Mesendoderm (in vitro differentiated cells): ENCODE data around the gene SYNGR2.
"Not testable (repeated sequence)": the region's sequence is repeated elsewhere in the genome, so short reads cannot be mapped to it uniquely, and the experiment has no call there.

Source experiments
- DNase-seq: peaks from one replicate; pipeline ENCODE4 v3.0.0; 2013
- H2AK5ac ChIP-seq: 2 replicates; pipeline ENCODE4 v1.6.1; 2013; ENCODE audit warnings: low read length, inconsistent platforms
- H2BK120ac ChIP-seq: 2 replicates; pipeline ENCODE4 v1.6.1; 2013; ENCODE audit warnings: low read depth, mild to moderate bottlenecking, low read length, moderate library complexity, mixed read lengths
- H2BK15ac ChIP-seq: replicated peaks from 2 replicates; pipeline ENCODE4 v1.6.1; 2013; ENCODE audit warnings: low read depth, mild to moderate bottlenecking, moderate library complexity
- H2BK5ac ChIP-seq: 2 replicates; pipeline ENCODE4 v1.6.1; 2013; ENCODE audit warnings: low read length, inconsistent platforms
- H3K18ac ChIP-seq: 2 replicates; pipeline ENCODE4 v1.6.1; 2013; ENCODE audit warnings: mild to moderate bottlenecking, low read length, mixed read lengths
- H3K23ac ChIP-seq: one replicate; pipeline ENCODE4 v1.6.1; 2013; ENCODE audit warnings: low read length
- H3K27ac ChIP-seq: 2 replicates; pipeline ENCODE4 v1.5.1; 2013; ENCODE audit warnings: low read depth, mild to moderate bottlenecking, inconsistent platforms, low read length, moderate library complexity
- H3K27me3 ChIP-seq: 2 replicates; pipeline ENCODE4 v1.6.1; 2013; ENCODE audit warnings: low read length, control low read depth, mild to moderate bottlenecking, inconsistent platforms; ENCODE audit not compliant: insufficient read depth, poor library complexity
- H3K36me3 ChIP-seq: 2 replicates; pipeline ENCODE4 v1.6.1; 2013; ENCODE audit warnings: low read length, inconsistent platforms; ENCODE audit not compliant: control insufficient read depth, insufficient read depth
- H3K4ac ChIP-seq: one replicate; pipeline ENCODE4 v1.6.1; 2013; ENCODE audit warnings: low read depth, mild to moderate bottlenecking, low read length, moderate library complexity
- H3K4me1 ChIP-seq: 2 replicates; pipeline ENCODE4 v1.6.1; 2013; ENCODE audit warnings: low read depth, low read length, inconsistent platforms; ENCODE audit not compliant: control insufficient read depth
- H3K4me2 ChIP-seq: 2 replicates; pipeline ENCODE4 v1.6.1; 2013; ENCODE audit warnings: low read length
- H3K4me3 ChIP-seq: 2 replicates; pipeline ENCODE4 v1.5.1; 2013; ENCODE audit warnings: mild to moderate bottlenecking, low read length
- H3K56ac ChIP-seq: one replicate; pipeline ENCODE4 v1.6.1; 2013; ENCODE audit warnings: low read length
- H3K79me1 ChIP-seq: 2 replicates; pipeline ENCODE4 v1.6.1; 2013; ENCODE audit warnings: low read length, inconsistent platforms
- H3K79me2 ChIP-seq: 2 replicates; pipeline ENCODE4 v1.6.1; 2013; ENCODE audit warnings: mild to moderate bottlenecking, low read length; ENCODE audit not compliant: control insufficient read depth, insufficient read depth
- H3K9ac ChIP-seq: 2 replicates; pipeline ENCODE4 v1.6.1; 2013; ENCODE audit warnings: low read length, inconsistent platforms
- H4K5ac ChIP-seq: one replicate; pipeline ENCODE4 v1.6.1; 2013; ENCODE audit warnings: low read length
- H4K8ac ChIP-seq: one replicate; pipeline ENCODE4 v1.6.1; 2013; ENCODE audit warnings: low read depth, mild to moderate bottlenecking, control low read depth, low read length, moderate library complexity
- WGBS: extraction: QIAGEN DNeasy Blood & Tissue Kit; methylation state at CpG from one replicate; pipeline ENCODE4 v1.1.7; 2013; ENCODE audit warnings: low lambda C conversion rate, missing lambda C conversion rate; ENCODE audit not compliant: insufficient coverage; ENCODE audit errors: extremely low coverage; 5-methylcytosine and 5-hydroxymethylcytosine counted together

SYNGR2 gene

GRCh38 chr17:78168903-78169793 lies 767 bp downstream of the SYNGR2 start:
- H2BK15ac ChIP-seq: no peak overlapping the region
- no CpG with 5 or more reads among the region's 38 CpGs for WGBS
- H2AK5ac ChIP-seq: no peak overlapping the region
- H3K36me3 ChIP-seq: peaks cover 1% of the 10 kb centered on the region
- no peaks in the 10 kb centered on the region for H3K27me3 ChIP-seq
- H2BK5ac ChIP-seq: no peak overlapping the region
- H3K56ac ChIP-seq: peak overlapping the region; percentile 80
- H3K79me2 ChIP-seq: no peaks in the 10 kb centered on the region
- no peak overlapping the region for H2BK120ac ChIP-seq
- H3K27ac ChIP-seq: no peak overlapping the region
- no peak overlapping the region for H3K4ac ChIP-seq
- no peak overlapping the region for H4K8ac ChIP-seq
- H3K4me3 ChIP-seq: peak overlapping the region; percentile 39
- peak overlapping the region; percentile 70 for H3K4me2 ChIP-seq
- peaks cover 2% of the 10 kb centered on the region for H3K4me1 ChIP-seq
- peak overlapping the region; percentile 33 for H3K18ac ChIP-seq
- H3K23ac ChIP-seq: no peak overlapping the region
- H3K79me1 ChIP-seq: no peaks in the 10 kb centered on the region
- no peak overlapping the region for H4K5ac ChIP-seq
- peak; percentile 67 for DNase-seq
- peak overlapping the region; percentile 70 for H3K9ac ChIP-seq

DNA sequence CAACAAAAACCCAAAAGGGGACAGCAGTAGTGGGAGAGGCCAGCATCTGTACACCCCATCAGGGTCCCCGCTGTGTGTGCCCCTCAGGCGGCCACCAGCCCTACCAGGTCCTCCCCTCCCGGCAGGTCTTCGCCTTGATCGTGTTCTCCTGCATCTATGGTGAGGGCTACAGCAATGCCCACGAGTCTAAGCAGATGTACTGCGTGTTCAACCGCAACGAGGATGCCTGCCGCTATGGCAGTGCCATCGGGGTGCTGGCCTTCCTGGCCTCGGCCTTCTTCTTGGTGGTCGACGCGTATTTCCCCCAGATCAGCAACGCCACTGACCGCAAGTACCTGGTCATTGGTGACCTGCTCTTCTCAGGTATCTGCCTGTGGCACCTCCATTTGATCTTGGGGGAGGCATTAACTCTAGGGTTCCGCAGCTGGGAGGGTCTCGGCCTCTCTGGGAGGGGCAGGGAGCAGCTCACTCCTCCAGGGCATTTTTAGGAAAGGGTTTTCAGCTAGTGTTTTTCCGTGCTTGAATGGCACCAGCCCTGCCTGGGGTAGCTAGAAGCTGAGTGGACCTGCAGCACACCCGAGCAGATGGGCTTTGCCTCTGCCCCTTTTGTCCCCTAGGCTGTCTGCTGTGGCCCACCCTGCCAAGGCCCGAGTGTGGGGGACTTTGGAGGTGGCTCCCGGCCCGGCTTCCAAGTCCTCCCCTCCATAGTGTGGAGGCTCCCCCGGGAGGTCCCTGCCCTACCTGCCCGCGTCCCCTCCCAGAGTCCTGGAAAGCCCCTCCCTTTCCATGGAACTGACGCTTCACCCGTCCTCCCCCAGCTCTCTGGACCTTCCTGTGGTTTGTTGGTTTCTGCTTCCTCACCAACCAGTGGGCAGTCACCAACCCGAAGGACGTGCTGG lies 2.6 kb downstream of the SYNGR2 start:
- Histone ChIP-seq H3K56ac (no peak overlapping the region), H4K8ac (no peak overlapping the region), H2BK15ac (no peak overlapping the region), H3K18ac (no peak overlapping the region), H3K79me1 (no peaks in the 10 kb centered on the region), H3K4me3 (no peak overlapping the region), H3K79me2 (no peaks in the 10 kb centered on the region), H3K4ac (no peak overlapping the region), H4K5ac (no peak overlapping the region), H2AK5ac (no peak overlapping the region), H3K4me1 (peaks cover 2% of the 10 kb centered on the region), H3K27me3 (no peaks in the 10 kb centered on the region), H2BK120ac (no peak overlapping the region), H3K36me3 (peaks cover 4% of the 10 kb centered on the region), H3K27ac (no peak overlapping the region), H3K9ac (no peak overlapping the region), H3K4me2 (no peak overlapping the region), H2BK5ac (no peak overlapping the region), H3K23ac (no peak overlapping the region)
- no peak for DNase-seq
- no CpG with 5 or more reads among the region's 31 CpGs for WGBS

- H3K79me2 ChIP-seq, H3K18ac ChIP-seq, H2BK15ac ChIP-seq, H2AK5ac ChIP-seq, H2BK120ac ChIP-seq, H3K9ac ChIP-seq, DNase-seq, H3K56ac ChIP-seq, H3K4ac ChIP-seq, H4K8ac ChIP-seq, H3K4me3 ChIP-seq, H3K27ac ChIP-seq, H3K23ac ChIP-seq, H3K4me1 ChIP-seq, H3K79me1 ChIP-seq, H3K4me2 ChIP-seq, H3K36me3 ChIP-seq, H4K5ac ChIP-seq, H3K27me3 ChIP-seq, H2BK5ac ChIP-seq: not testable (repeated sequence)
- no CpG with 5 or more reads among the region's 19 CpGs for WGBS
Observed at GRCh38 chr17:78171591-78172248, 3.3 kb downstream of the SYNGR2 start.

DNA sequence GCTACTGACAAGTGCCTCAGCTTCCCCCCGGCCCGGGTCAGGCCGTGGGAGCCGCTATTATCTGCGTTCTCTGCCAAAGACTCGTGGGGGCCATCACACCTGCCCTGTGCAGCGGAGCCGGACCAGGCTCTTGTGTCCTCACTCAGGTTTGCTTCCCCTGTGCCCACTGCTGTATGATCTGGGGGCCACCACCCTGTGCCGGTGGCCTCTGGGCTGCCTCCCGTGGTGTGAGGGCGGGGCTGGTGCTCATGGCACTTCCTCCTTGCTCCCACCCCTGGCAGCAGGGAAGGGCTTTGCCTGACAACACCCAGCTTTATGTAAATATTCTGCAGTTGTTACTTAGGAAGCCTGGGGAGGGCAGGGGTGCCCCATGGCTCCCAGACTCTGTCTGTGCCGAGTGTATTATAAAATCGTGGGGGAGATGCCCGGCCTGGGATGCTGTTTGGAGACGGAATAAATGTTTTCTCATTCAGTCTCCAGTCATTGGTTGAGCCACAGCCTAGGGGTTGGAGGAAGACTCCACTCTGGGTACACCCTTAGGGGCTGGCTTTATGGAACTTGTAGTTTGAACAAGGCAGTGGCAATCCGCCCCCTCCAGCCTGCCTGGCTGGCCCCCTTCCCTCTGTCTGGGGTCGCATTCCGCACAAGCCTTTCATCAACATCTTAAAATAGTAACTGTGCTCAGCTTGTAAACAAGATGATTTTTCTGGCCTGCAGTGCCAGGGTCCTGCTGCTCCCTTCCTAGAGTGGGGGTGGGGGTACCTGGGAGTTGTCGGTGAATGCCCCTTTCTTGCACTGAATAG lies 4.1 kb downstream of the SYNGR2 start:
- Histone ChIP-seq H3K4me1 (peaks cover 2% of the 10 kb centered on the region), H3K23ac (no peak overlapping the region), H3K4ac (no peak overlapping the region), H3K18ac (no peak overlapping the region), H3K79me1 (no peaks in the 10 kb centered on the region), H4K5ac (no peak overlapping the region), H4K8ac (no peak overlapping the region), H3K27me3 (no peaks in the 10 kb centered on the region), H3K36me3 (peaks cover 6% of the 10 kb centered on the region), H2BK120ac (no peak overlapping the region), H3K4me2 (no peak overlapping the region), H3K27ac (no peak overlapping the region), H2BK15ac (no peak overlapping the region), H2BK5ac (no peak overlapping the region), H3K79me2 (no peaks in the 10 kb centered on the region), H3K9ac (no peak overlapping the region), H3K4me3 (no peak overlapping the region), H2AK5ac (no peak overlapping the region), H3K56ac (no peak overlapping the region)
- no peak for DNase-seq
- no CpG with 5 or more reads among the region's 19 CpGs for WGBS

DNA sequence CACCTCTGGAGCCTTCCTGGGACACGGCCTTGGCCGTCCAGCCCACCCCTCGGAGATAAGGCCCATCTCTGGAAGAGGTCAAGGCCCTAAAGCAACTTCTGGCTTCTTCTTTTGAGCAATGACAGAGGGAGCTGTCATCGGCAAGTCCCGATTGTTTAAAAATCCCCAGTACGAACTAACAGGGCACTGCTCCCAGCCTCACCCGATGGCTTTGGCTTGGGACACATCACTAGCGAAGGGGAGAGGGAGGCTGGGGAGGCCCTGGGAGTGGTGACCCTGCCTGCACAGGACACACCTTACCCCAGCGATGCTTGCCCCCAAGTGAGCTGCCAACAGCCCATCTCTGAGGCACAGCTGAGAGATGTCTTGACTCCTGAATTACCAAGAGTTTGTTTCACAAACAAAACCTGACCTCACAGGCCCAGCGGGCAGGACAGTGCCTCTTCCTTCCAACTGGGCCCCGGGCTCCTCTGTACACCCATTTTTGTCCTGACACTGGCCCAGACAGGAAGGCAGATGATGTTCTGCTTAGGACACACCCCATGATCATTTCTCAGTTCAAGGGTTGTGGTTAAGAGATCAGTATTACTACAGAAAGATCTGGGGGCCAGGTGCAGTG lies 4.8 kb downstream of the SYNGR2 start:
- Histone ChIP-seq H3K27me3 (no peaks in the 10 kb centered on the region), H3K36me3 (peaks cover 6% of the 10 kb centered on the region), H4K5ac (no peak overlapping the region), H3K9ac (no peak overlapping the region), H3K56ac (no peak overlapping the region), H3K4me2 (no peak overlapping the region), H2BK15ac (no peak overlapping the region), H3K4me3 (no peak overlapping the region), H4K8ac (no peak overlapping the region), H3K23ac (no peak overlapping the region), H3K27ac (no peak overlapping the region), H2AK5ac (no peak overlapping the region), H2BK5ac (no peak overlapping the region), H2BK120ac (no peak overlapping the region), H3K4ac (no peak overlapping the region), H3K79me1 (no peaks in the 10 kb centered on the region), H3K79me2 (no peaks in the 10 kb centered on the region), H3K4me1 (peaks cover 2% of the 10 kb centered on the region), H3K18ac (no peak overlapping the region)
- WGBS: no CpG with 5 or more reads among the region's 11 CpGs
- DNase-seq: no peak
